HG03565 (cell line): ENCODE results near the gene P2RY2.
"Not testable (repeated sequence)": the region's sequence is repeated elsewhere in the genome, so short reads cannot be mapped to it uniquely, and the experiment has no call there.

ENCODE experiments used
- ATAC-seq: cut with Tn5 transposase; IDR thresholded peaks from one replicate; pipeline ENCODE4 v1.9.1; 2021; ENCODE audit warnings: mild to moderate bottlenecking, moderate library complexity; ENCODE audit not compliant: unreplicated experiment

The P2RY2 gene

GRCh38 chr11:73226297-73227006 is 8.4 kb downstream of the P2RY2 start:
- ATAC-seq = no peak

DNA sequence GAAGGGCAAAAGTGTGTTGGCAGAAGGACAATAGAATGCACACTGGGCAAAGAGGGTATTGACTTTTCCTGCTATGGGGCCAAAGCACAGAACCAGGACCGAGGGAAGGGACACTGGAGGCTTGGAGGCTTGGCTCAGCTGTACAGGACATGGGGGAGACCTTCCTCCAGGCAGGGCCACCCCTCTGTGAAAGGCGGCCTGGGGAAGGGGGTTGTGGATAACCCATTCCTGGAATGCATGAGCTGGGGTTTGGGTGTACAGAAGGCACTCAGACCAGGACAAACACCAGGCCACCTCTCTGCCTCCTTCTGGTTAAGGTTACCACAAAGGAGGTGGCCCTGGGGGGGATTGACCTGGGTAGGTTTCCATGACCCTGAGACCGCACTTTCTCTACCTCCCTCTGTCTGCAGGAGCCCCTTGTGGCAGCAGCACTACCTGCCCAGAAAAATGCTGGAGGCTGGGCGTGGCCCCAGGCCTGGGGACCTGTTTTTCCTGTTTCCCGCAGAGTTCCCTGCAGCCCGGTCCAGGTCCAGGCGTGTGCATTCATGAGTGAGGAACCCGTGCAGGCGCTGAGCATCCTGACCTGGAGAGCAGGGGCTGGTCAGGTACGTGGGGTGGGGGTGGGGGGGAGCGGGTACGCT is 9.6 kb downstream of the P2RY2 start:
- no peak for ATAC-seq

DNA sequence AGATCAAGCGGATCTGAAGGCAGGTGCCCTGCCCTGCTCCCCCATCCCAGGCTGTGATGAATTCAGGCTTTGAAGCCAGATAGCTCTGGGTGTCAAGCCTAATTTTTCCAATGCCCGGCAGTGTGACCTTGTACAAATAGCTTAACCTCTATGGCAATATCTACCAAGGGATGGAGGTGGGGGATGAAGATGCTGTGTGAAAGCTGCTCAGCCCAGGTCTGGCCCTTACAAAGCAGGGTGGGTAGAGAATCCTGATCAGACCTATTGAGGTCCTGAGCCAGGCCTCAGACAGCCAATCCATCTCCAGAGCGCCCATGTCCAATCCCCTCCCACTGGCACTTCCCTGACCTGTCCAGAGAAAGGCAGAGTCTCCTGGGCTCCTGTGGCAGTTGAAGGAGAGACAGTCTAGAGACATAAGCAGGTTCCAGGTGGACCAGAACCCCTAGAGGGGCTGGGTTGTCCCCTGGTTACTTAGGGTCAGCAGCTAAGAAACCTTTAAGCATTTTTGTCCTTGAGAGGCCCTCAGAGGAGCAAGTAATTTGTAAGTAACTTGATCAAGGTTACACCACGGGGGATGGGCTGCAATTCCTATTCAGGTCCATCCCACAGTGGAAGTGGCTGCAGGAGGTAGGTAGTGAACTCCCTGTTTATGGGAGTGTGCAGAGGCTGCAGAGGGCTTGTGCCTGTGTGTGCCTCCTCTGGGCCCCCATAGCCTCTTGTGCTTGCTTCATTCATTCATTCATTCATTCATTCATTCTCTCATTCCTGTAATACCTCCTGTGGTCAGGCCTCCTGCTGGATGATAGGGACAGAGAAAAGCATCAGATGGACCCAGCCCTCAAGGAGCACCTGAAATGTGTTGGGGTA is 10.4 kb downstream of the P2RY2 start:
- ATAC-seq = no peak

DNA sequence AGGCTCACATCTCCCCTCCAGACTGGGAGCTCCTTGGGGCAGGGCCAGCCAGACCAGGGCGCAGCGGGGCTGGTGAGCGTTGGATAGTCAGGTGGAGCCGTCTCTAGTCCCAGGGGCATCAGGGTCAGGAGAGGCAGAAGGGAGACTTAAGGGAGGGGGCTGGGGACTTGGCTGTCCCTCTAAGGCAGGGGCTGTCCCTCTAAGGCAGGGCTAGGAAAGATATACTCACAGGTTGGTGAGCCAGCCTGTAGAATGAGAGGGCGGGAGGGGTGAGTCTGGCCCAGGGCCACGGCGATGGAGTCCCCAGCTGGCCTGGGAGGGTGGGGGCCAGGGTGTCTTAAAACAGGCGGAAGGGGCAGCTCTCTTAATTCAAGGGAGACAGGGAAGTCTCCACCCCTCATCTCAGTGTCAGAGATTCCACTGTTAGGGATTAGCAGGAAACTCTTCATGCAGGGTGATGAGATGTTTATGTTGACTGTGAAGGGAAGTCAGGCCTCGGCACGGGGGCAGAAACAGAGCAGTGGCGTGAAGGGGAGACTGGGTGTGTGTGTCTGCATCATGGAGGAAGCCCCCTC is 11.3 kb downstream of the P2RY2 start:
- no peak for ATAC-seq

DNA sequence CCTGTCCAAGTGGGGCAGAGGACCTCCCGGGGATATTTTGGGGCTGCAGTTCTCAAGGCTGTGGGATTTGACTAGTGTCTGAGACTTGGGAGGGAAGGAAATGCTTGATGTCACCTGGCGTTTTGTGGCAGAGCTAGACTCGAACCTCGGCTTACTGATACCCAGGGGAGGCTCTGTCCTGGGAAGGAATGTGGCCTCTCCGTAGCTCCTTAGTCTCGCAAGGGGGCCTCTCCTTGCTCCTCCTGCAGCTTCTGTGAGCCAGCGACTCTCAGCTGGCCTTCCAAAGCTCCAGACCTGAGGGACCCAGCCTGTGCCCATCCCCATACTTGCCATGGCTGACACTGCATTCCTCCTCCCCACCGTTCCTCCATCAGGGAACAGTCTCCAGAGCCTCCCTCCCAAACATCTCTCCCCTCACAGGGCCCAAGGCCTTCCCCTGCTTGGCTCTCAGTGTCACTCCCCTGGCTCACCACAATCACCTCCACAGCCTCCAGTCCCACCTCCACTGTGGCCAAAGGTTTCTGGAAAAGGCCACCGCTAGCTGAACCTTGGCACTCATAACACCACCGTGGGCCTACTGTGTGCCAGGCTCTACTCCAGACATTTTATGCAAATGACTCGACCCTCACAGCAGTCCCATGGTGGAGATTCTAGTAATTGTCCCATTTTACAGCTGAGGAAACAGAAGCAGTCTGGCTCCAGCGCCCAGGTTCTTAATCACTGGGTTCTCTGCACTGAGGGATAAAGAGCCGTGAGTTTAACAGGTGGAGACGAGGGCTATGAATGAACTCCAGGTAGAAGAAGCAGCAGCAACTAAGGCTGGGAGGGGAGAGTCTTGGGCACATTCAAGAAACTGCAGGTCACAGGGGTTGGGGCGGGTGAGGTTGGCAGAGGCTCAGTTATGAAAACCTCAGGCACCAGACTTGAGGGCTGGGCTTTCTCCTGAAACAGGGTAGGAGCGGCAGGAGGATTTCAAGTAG is 12.1 kb downstream of the P2RY2 start:
- no peak for ATAC-seq

- no peak for ATAC-seq
Measured at GRCh38 chr11:73230931-73231330, 12.8 kb downstream of the P2RY2 start.

GRCh38 chr11:73232487-73232886 is 14.4 kb downstream of the P2RY2 start:
- ATAC-seq = not testable (repeated sequence)

DNA sequence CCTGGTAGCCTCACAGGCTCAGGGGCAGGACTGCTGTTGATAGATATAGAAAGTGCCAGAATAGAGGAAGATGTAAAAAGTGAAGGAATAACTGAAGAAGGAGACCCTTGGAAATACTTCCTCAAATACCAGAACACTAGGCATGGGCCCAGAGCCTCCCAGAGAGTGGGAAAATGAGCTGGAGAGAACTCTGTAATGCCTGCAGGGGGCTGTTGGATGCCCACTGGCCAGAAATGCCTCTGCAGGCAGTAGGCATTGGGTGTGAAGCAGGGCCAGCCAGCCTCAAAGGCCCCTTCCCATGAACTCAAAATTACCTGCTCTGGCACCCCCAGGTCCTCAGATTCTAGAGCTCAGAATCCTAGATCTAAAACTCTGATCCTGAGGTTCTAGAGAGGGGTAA is 15.1 kb downstream of the P2RY2 start:
- no peak for ATAC-seq

- ATAC-seq = no peak
Measured at GRCh38 chr11:73233692-73234470, 15.8 kb downstream of the P2RY2 start.

DNA sequence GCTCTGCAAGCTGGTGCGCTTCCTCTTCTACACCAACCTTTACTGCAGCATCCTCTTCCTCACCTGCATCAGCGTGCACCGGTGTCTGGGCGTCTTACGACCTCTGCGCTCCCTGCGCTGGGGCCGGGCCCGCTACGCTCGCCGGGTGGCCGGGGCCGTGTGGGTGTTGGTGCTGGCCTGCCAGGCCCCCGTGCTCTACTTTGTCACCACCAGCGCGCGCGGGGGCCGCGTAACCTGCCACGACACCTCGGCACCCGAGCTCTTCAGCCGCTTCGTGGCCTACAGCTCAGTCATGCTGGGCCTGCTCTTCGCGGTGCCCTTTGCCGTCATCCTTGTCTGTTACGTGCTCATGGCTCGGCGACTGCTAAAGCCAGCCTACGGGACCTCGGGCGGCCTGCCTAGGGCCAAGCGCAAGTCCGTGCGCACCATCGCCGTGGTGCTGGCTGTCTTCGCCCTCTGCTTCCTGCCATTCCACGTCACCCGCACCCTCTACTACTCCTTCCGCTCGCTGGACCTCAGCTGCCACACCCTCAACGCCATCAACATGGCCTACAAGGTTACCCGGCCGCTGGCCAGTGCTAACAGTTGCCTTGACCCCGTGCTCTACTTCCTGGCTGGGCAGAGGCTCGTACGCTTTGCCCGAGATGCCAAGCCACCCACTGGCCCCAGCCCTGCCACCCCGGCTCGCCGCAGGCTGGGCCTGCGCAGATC is 16.5 kb downstream of the P2RY2 start:
- no peak for ATAC-seq

DNA sequence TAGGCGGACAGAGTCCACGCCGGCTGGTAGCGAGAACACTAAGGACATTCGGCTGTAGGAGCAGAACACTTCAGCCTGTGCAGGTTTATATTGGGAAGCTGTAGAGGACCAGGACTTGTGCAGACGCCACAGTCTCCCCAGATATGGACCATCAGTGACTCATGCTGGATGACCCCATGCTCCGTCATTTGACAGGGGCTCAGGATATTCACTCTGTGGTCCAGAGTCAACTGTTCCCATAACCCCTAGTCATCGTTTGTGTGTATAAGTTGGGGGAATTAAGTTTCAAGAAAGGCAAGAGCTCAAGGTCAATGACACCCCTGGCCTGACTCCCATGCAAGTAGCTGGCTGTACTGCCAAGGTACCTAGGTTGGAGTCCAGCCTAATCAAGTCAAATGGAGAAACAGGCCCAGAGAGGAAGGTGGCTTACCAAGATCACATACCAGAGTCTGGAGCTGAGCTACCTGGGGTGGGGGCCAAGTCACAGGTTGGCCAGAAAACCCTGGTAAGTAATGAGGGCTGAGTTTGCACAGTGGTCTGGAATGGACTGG is 17.2 kb downstream of the P2RY2 start:
- ATAC-seq = no peak

- no peak for ATAC-seq
Measured at GRCh38 chr11:73236205-73236765, 18.2 kb downstream of the P2RY2 start.

- ATAC-seq = no peak
Measured at GRCh38 chr11:73236854-73237253, 18.8 kb downstream of the P2RY2 start.

DNA sequence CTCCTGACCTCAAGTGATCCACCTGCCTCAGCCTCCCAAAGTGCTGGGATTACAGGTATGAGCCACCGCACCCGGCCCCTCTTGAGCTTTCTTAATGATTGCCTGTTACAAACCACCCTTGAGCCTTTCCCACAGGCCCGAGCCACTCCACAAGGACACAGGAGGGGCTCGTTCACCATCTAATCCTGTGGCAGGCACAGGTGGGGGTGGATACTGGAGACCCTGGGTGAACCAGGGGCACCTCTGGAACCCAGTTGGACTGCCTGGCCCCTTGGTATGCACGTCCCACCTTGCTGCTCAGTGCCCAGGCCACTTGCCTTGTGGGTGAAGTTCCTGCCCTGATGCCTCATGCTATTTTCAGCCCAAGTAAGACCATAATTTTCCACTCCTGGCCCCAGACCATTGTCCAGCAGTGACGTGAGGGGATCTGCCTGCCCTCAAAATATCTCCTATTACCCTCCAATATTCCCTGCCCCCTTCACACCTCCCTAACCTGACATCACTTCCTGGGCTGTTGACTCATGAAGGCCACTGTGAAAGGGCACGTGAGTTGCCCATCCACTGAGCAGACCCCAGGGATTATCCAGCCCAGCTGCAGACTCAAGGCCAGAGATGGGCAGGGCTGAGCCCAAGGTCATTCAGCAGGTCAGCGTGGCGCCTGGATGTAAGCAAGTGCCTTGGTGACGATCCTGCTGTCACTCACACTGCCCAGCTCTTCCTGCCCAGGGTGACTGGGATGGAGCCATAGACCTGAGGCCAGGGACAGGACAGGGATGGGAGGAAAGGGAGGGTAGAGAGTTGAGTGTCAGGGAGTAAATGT is 19.6 kb downstream of the P2RY2 start:
- no peak for ATAC-seq

GRCh38 chr11:73239111-73239521 is 21.0 kb downstream of the P2RY2 start:
- no peak for ATAC-seq

- no peak for ATAC-seq
Measured at GRCh38 chr11:73239571-73240189, 21.6 kb downstream of the P2RY2 start.
